Bronchial epithelial cell (primary cell): ENCODE measurements around the gene NAB1. TPM values are rescaled to one million over a fixed set of nuclear protein-coding genes. Genes with fewer than 3 reads are reported as not detected.
A peak's percentile ranks its signal among the peaks of the same experiment; 100 is the strongest.

ENCODE experiments used
- DNase-seq: peaks from one replicate; pipeline ENCODE4 v3.0.0-alpha.2; 2010; ENCODE audit warnings: low read depth
- FAIRE-seq: peaks from 2 replicates; lab custom pipeline; 2011; peaks lifted over from hg19 to GRCh38; lab: Jason Lieb, UNC
- H3K27me3 ChIP-seq: 2 replicates; pipeline ENCODE4 v1.5.1; 2011; ENCODE audit warnings: low read length; ENCODE audit not compliant: control insufficient read depth, insufficient read depth
- H3K36me3 ChIP-seq: 2 replicates; pipeline ENCODE4 v1.5.1; 2011; ENCODE audit warnings: low read length; ENCODE audit not compliant: control insufficient read depth, insufficient read depth
- H3K4me3 ChIP-seq: 2 replicates; pipeline ENCODE4 v1.5.1; 2011; ENCODE audit warnings: mild to moderate bottlenecking, low read depth, low read length, control low read depth
- total RNA-seq: library from RNA; depleted of rRNA; stranded (reverse); fragments of >200 nt; gene quantifications from 2 replicates; pipeline ENCODE4 v1.2.1, GENCODE V29; 2014
- TF ChIP-seq, protein P1 (sequence below): IDR thresholded peaks from 2 replicates; pipeline ENCODE4 v1.5.1; 2011; ENCODE audit warnings: mild to moderate bottlenecking, moderate library complexity, low read length, control low read depth, inconsistent platforms; ENCODE audit not compliant: insufficient read depth, severe bottlenecking

Gene NAB1
- total RNA-seq, 1 donor from 2014 or later, result 92.4 TPM

- TF ChIP-seq, protein P1, sequence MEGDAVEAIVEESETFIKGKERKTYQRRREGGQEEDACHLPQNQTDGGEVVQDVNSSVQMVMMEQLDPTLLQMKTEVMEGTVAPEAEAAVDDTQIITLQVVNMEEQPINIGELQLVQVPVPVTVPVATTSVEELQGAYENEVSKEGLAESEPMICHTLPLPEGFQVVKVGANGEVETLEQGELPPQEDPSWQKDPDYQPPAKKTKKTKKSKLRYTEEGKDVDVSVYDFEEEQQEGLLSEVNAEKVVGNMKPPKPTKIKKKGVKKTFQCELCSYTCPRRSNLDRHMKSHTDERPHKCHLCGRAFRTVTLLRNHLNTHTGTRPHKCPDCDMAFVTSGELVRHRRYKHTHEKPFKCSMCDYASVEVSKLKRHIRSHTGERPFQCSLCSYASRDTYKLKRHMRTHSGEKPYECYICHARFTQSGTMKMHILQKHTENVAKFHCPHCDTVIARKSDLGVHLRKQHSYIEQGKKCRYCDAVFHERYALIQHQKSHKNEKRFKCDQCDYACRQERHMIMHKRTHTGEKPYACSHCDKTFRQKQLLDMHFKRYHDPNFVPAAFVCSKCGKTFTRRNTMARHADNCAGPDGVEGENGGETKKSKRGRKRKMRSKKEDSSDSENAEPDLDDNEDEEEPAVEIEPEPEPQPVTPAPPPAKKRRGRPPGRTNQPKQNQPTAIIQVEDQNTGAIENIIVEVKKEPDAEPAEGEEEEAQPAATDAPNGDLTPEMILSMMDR, result no peak
- Histone ChIP-seq H3K4me3 (no peak overlapping the region), H3K36me3 (no peaks in the 10 kb centered on the region), H3K27me3 (no peaks in the 10 kb centered on the region)
- DNase-seq, result no peak
- FAIRE-seq, result no peak
These were observed 22.2 kb upstream of the NAB1 start for GRCh38 chr2:190626641-190627210.

DNA sequence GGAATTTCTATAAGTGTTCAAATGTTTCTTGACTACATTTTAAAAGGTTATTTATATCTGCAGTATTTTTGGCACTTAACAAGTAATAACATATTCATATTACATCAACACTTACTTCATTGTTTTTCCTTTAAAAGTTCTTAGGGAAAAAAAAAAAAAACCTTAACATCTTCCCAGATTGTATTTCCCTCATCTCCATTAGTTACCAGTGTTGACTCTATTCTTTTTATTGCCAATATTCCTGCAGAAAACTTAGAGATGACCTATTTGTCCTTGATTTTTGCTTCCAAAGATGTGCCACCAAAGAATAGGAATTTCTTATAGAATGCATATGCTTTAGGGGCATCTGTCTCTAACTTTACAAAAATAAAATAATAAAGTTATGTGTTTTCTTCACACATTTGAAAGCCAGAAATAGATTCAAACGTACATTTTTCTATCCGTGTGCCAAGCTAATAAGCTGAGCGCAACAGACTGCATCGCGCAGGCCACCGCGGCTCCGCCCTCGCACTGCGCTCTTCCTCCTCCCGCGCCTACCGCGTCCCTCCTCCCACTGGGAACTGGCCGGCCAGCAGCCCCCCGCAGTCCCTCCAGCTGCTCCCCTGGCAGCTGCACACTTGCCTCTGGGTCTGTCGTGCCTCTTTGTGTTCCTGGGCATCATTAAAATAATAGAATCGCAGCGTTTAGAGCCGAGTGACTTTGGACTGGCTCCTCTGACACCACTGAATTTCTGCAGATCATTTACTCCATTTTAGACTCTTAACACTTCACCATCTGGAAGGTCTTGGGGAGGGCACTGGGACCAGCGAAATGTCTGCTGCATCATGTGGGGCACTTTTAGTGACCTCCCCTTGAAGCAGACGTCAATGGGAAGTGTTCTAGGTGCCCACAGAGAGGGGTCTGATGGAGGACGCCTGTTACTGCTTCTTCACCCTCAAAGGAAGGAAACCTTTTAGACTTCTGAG is 21.2 kb upstream of the NAB1 start:
- Histone ChIP-seq H3K4me3 (peak overlapping the region; percentile 39), H3K27me3 (no peaks in the 10 kb centered on the region), H3K36me3 (no peaks in the 10 kb centered on the region)
- FAIRE-seq, result no peak
- no peak for DNase-seq
- TF ChIP-seq, protein P1, result no peak

DNA sequence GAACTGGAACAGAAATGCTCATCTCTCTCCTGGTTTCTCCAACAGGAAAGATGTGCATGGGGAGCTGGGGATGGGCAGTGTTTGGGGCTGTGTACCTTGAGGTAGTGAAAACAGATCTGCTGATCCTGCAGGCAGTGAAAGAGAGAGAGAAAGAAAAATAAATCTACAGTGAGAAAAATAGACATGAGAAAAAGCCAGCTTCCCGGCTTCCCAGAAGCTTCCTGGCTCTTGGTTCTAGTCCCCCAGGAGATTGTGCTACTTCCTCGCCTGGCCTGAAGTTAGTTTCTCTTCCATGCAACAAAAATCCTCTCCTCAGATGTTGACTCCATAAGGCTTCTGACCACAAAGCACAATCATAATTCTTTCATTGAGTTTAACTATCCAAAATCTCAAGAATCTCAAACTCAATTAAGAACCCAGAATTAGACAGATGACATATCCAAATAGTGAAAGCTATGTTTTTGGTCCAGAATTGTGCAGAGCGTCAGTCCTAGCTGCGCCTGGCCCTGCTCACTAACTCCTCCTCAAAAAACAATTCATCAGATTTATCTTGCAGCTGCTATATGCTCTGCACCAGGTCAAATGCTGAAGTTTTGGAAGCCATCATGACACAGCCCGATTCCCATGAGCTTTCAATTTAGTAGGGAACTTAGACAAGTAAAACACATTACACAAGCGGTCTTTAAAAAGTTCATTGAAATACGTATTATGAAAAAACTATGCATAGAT is 20.1 kb upstream of the NAB1 start:
- DNase-seq (no peak), FAIRE-seq (no peak)
- no peaks in the 10 kb centered on the region for H3K36me3 ChIP-seq
- no peaks in the 10 kb centered on the region for H3K27me3 ChIP-seq
- TF ChIP-seq, protein P1, result no peak
- H3K4me3 ChIP-seq, result no peak overlapping the region

- H3K36me3 ChIP-seq, result no peaks in the 10 kb centered on the region
- DNase-seq, result no peak
- no peak for FAIRE-seq
- no peaks in the 10 kb centered on the region for H3K27me3 ChIP-seq
- TF ChIP-seq, protein P1, result no peak
- H3K4me3 ChIP-seq, result no peak overlapping the region
These were observed 14.5 kb upstream of the NAB1 start for GRCh38 chr2:190634381-190634780.

GRCh38 chr2:190635781-190636180 is 13.1 kb upstream of the NAB1 start:
- TF ChIP-seq, protein P1, result no peak
- Histone ChIP-seq H3K27me3 (no peaks in the 10 kb centered on the region), H3K4me3 (no peak overlapping the region), H3K36me3 (no peaks in the 10 kb centered on the region)
- FAIRE-seq (no peak), DNase-seq (no peak)
